MCF 10A (cell line): Measurements from ENCODE around the gene PLXND1. TPM values are rescaled to one million over a fixed set of nuclear protein-coding genes. Genes with fewer than 3 reads are reported as not detected.
"Not testable (repeated sequence)": the region's sequence is repeated elsewhere in the genome, so short reads cannot be mapped to it uniquely, and the experiment has no call there.

Source experiments
- BruUV-seq: library from RNA; stranded (reverse); fragments of 400-500 nt; replicated peaks from 2 replicates; lab custom pipeline; 2021; lab: Mats Ljungman, UMichigan
- CTCF ChIA-PET: fragments of 300-600 bp; sonication (Branson Sonifier 250); formaldehyde crosslinking; extraction: SDS; loops from one replicate; lab custom pipeline; 2021; ENCODE audit warnings: antibody characterized with exemption, inconsistent platforms; lab: Yijun Ruan, JAX
- POLR2A ChIA-PET: fragments of 300-600, 350-650 bp; sonication (Branson Sonifier 250); formaldehyde crosslinking; extraction: SDS; loops from one replicate; lab custom pipeline; 2020; ENCODE audit warnings: antibody characterized with exemption, inconsistent platforms; lab: Yijun Ruan, JAX
- DNase-seq: peaks from one replicate; pipeline ENCODE4 v3.0.0-alpha.2; 2018; ENCODE audit not compliant: unreplicated experiment
- H3K27ac Mint-ChIP-seq: one replicate; pipeline ENCODE4 v1.8.0; 2022; ENCODE audit warnings: mild to moderate bottlenecking, low read depth, mixed read lengths; ENCODE audit not compliant: unreplicated experiment
- H3K27me3 Mint-ChIP-seq: one replicate; pipeline ENCODE4 v1.8.0; 2022; ENCODE audit warnings: mixed read lengths; ENCODE audit not compliant: insufficient read depth, unreplicated experiment
- H3K36me3 Mint-ChIP-seq: one replicate; pipeline ENCODE4 v1.8.0; 2022; ENCODE audit warnings: mild to moderate bottlenecking, moderate library complexity, mixed read lengths; ENCODE audit not compliant: insufficient read depth, unreplicated experiment
- H3K4me1 Mint-ChIP-seq: one replicate; pipeline ENCODE4 v1.8.0; 2022; ENCODE audit warnings: mixed read lengths; ENCODE audit not compliant: insufficient read depth, unreplicated experiment
- H3K4me3 Mint-ChIP-seq: one replicate; pipeline ENCODE4 v1.8.0; 2022; ENCODE audit warnings: mild to moderate bottlenecking, moderate library complexity, mixed read lengths; ENCODE audit not compliant: unreplicated experiment
- H3K9me3 Mint-ChIP-seq: one replicate; pipeline ENCODE4 v1.8.0; 2022; ENCODE audit warnings: mixed read lengths; ENCODE audit not compliant: unreplicated experiment
- intact Hi-C: fragments of 100-400 bp; cut with micrococcal nuclease; formaldehyde crosslinking; loops from 2 replicates; pipeline ENCODE4 v1.14.1; 2022
- total RNA-seq: library from RNA; stranded (reverse); gene quantifications from 2 replicates; pipeline ENCODE4 v1.2.3, GENCODE V29; 2022
- TF ChIP-seq, protein P1 (sequence below): fragments of 200-600 bp; IDR thresholded peaks from one replicate; pipeline ENCODE4 v1.8.0; 2022; ENCODE audit warnings: antibody characterized with exemption, mild to moderate bottlenecking; ENCODE audit not compliant: unreplicated experiment

The PLXND1 gene
- total RNA-seq, 1 experiment from 2014 or later: 5.6 TPM

DNA sequence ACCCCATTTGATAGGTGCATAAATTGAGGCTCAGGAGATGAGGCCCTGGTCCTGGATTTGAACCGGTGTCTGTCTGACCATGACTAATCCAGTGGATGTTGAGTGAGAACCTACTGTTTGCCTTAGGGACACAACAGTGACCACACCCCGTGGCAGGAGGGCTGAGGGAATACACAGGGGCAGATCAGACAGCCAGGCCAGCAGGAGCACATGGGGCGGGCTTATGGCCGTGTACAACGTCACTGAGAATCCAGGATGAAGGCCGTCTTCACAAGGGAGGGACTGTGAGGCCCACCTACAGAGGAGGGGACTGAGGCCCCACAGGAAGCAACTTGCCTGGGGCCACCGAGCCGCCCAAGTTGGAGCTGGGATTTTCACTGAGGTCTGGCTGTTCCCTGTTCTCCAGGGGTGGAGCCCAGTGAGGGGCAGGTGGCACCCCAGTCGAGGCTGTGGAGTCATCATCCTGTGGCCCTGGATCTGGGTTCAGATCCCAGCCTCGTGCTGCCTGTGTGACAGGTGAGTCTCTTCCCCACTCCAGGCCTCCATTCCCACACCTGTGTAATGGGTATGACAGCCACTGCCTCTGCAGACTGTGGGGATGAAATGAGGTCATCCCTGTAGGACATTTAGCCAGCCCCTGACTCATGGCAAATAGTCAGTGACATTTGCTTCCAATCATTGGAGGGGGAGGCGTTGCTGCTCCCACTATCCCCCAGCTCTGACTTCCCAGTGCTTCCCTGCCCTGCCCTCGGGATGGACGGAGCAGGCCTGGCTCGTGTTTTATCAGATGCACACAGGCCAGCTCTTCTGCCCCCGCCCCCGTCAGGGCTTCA, 6.3 kb upstream of the PLXND1 start:
- POLR2A ChIA-PET: no interaction called here
- no TSS peak for BruUV-seq
- no peak for DNase-seq
- Mint-ChIP-seq H3K4me3 (no peak overlapping the region), H3K27ac (no peak overlapping the region), H3K27me3 (no peaks in the 10 kb centered on the region), H3K4me1 (no peaks in the 10 kb centered on the region), H3K9me3 (no peaks in the 10 kb centered on the region), H3K36me3 (no peaks in the 10 kb centered on the region)
- TF ChIP-seq, protein P1, sequence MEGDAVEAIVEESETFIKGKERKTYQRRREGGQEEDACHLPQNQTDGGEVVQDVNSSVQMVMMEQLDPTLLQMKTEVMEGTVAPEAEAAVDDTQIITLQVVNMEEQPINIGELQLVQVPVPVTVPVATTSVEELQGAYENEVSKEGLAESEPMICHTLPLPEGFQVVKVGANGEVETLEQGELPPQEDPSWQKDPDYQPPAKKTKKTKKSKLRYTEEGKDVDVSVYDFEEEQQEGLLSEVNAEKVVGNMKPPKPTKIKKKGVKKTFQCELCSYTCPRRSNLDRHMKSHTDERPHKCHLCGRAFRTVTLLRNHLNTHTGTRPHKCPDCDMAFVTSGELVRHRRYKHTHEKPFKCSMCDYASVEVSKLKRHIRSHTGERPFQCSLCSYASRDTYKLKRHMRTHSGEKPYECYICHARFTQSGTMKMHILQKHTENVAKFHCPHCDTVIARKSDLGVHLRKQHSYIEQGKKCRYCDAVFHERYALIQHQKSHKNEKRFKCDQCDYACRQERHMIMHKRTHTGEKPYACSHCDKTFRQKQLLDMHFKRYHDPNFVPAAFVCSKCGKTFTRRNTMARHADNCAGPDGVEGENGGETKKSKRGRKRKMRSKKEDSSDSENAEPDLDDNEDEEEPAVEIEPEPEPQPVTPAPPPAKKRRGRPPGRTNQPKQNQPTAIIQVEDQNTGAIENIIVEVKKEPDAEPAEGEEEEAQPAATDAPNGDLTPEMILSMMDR: no peak
- CTCF ChIA-PET: no interaction called here
- intact Hi-C loops: no loop called here

DNA sequence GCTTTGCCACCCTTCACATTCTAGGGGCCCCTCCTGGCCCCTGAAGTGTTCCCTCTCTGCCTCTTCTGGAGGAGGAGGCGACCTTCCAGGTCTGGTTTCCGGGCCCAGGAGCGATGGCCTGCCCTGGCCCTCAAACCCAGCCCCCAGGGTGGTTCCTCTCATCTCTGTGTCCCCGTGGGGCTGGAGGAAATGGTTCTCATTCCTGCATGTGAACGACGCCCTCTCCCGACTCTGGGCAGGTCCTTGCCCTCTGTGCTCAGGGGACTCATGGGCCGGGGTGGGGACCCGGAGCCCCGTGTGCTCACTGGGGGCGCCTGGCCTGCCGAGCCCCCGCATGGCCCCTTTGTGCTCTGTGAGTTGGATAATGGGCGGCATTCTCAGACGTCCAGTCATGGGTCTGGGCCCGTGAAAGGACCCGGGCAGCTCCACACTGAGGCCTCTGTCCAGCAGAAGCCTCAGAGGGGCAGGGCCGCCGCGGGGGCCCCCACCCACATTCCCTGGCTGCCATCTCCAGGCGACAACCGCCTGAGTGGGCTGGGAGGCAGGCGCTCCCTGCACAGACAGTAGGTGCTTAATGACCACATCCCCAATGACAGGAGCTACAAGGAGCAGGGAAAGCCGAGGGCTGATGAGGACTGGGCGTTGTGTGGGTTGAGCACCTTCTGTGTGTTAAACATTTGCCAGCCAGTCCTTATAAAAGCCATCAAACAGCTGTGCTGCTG, 5.5 kb upstream of the PLXND1 start:
- Mint-ChIP-seq H3K36me3 (no peaks in the 10 kb centered on the region), H3K27ac (no peak overlapping the region), H3K9me3 (no peaks in the 10 kb centered on the region), H3K4me3 (no peak overlapping the region), H3K4me1 (peaks cover 3% of the 10 kb centered on the region), H3K27me3 (no peaks in the 10 kb centered on the region)
- intact Hi-C loops: no loop called here
- TF ChIP-seq, protein P1: no peak
- no peak for DNase-seq
- POLR2A ChIA-PET: no interaction called here
- no TSS peak for BruUV-seq
- CTCF ChIA-PET: no interaction called here

GRCh38 chr3:129611446-129611800, 4.9 kb upstream of the PLXND1 start:
- DNase-seq: no peak
- H3K4me1 Mint-ChIP-seq: peaks cover 6% of the 10 kb centered on the region
- intact Hi-C loops: no loop called here
- H3K27me3 Mint-ChIP-seq: no peaks in the 10 kb centered on the region
- no peak overlapping the region for H3K4me3 Mint-ChIP-seq
- POLR2A ChIA-PET: no interaction called here
- no peak overlapping the region for H3K27ac Mint-ChIP-seq
- CTCF ChIA-PET: no interaction called here
- H3K9me3 Mint-ChIP-seq: no peaks in the 10 kb centered on the region
- no peaks in the 10 kb centered on the region for H3K36me3 Mint-ChIP-seq
- BruUV-seq: no TSS peak
- TF ChIP-seq, protein P1: no peak

DNA sequence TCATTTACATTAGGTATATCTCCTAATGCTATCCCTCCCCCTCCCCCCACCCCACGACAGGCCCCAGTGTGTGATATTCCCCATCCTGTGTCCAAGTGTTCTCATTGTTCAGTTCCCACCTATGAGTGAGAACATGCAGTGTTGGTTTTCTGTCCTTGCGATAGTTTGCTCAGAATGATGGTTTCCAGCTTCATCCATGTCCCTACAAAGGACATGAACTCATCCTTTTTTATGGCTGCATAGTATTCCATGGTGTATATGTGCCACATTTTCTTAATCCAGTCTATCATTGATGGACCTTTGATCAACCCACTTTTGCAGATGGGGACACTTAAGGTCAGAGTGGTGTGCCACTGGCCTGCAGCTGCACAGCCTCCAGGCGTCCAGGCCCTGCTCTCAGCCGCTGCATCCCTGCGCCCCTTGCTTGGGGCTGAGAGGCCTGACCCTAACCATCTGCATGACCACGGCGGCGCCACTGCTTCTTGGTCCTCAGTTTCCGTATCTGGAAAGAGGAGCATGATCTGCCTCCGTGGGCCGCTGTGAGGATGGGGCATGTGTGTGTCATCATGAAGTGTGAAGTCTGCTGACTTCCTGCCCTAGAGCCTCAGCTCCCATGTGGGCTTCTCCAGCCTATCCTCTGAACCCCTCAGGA, 4.4 kb upstream of the PLXND1 start:
- intact Hi-C loops, H3K27ac Mint-ChIP-seq, H3K27me3 Mint-ChIP-seq, DNase-seq, BruUV-seq, H3K9me3 Mint-ChIP-seq, H3K36me3 Mint-ChIP-seq, H3K4me3 Mint-ChIP-seq, POLR2A ChIA-PET, CTCF ChIA-PET, H3K4me1 Mint-ChIP-seq: not testable (repeated sequence)
